ENCODE data around the gene SLC7A14. TPM values are rescaled to one million over a fixed set of nuclear protein-coding genes. Genes with fewer than 3 reads are reported as not detected.
A peak's percentile ranks its signal among the peaks of the same experiment; 100 is the strongest.

Gene SLC7A14
- total and polyA plus RNA-seq, 10 of the 15 experiments (the other 5 are each of a cell fraction or from before 2014, with no cell fraction given): not detected

DNA sequence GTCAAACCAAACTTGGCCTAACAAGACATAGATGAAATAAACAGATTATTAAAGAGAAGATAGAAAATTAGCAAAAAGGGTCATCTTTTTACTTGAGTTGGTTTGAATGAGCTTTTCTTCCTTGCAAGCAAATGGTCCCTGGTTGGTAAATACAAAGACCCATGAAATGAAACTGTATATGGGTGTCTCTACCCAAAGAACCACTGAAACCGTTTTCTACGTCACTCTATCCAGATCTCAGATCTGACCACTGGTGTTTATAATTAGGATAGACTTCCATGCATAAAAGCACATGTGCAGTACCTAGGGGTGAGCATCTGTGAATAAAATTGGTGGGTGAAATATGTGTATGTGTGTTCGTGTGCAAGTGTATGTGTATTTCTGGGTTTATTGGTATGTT lies 94.0 kb downstream of the SLC7A14 start:
- H3K4me2 ChIP-seq (ENCODE audit: control insufficient read depth, insufficient read depth): no peak overlapping the region
- RAD21 ChIA-PET (ENCODE audit: unreplicated experiment): no interaction called here
- no peak overlapping the region for H3K4me3 ChIP-seq
- SMC1A ChIA-PET (ENCODE audit: uncharacterized antibody, unreplicated experiment): no interaction called here
- intact Hi-C loops (cut with micrococcal nuclease; ENCODE audit: unreplicated experiment) (no loop called here), in situ Hi-C loops (cut with MboI) (no loop called here)
- no peak for DNase-seq (ENCODE audit: low read depth, low spot score)
- no peak overlapping the region for H3K27ac ChIP-seq (ENCODE audit: control insufficient read depth, insufficient read depth)
- BruUV-seq (replicated peaks): no TSS peak
- POLR2A ChIA-PET: no interaction called here
- no peaks in the 10 kb centered on the region for H3K27me3 ChIP-seq (replicated peaks in 1 of 2; ENCODE audit: control insufficient read depth in 2 of 2, insufficient read depth in 2 of 2, low read length in 1 of 2)
- ATAC-seq: peak; percentile 21; the same call in 1 of the 3 replicates
- no peak overlapping the region for H3K9ac ChIP-seq (ENCODE audit: control insufficient read depth, insufficient read depth, low read length)
- 14% methylated on average over 3 of the region's 3 CpGs for WGBS (ENCODE audit: insufficient coverage, insufficient replicate concordance, low lambda C conversion rate, missing lambda C conversion rate)
- no peak for FAIRE-seq
- no peak overlapping the region for H2AFZ ChIP-seq (ENCODE audit: control insufficient read depth, low read depth, low read length)
- no peaks in the 10 kb centered on the region for H3K36me3 ChIP-seq (ENCODE audit: control insufficient read depth in 2 of 2, insufficient read depth in 2 of 2, low read length in 1 of 2)
- no peaks in the 10 kb centered on the region for H4K20me1 ChIP-seq (ENCODE audit: control insufficient read depth, insufficient read depth)
- no peaks in the 10 kb centered on the region for H3K9me3 ChIP-seq (replicated peaks; ENCODE audit: control insufficient read depth, insufficient read depth, low read length)
- no peaks in the 10 kb centered on the region for H3K4me1 ChIP-seq (ENCODE audit: control insufficient read depth, insufficient read depth, low read length)
- no peak for TF ChIP-seq SPI1 (IDR thresholded peaks at IDR 0.05; ENCODE audit: borderline replicate concordance, insufficient read depth, low read depth, low read length)
- TF ChIP-seq, protein P1, sequence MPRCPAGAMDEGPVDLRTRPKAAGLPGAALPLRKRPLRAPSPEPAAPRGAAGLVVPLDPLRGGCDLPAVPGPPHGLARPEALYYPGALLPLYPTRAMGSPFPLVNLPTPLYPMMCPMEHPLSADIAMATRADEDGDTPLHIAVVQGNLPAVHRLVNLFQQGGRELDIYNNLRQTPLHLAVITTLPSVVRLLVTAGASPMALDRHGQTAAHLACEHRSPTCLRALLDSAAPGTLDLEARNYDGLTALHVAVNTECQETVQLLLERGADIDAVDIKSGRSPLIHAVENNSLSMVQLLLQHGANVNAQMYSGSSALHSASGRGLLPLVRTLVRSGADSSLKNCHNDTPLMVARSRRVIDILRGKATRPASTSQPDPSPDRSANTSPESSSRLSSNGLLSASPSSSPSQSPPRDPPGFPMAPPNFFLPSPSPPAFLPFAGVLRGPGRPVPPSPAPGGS (IDR thresholded peaks at IDR 0.05; ENCODE audit: borderline replicate concordance, insufficient read depth, low read depth, low read length, poor library complexity, severe bottlenecking): no peak
- no peak for TF ChIP-seq MYC (IDR thresholded peaks at IDR 0.05; ENCODE audit: insufficient read depth, insufficient read length, insufficient replicate concordance, low read length, severe bottlenecking)
- no peak for TF ChIP-seq PAX5 (IDR thresholded peaks at IDR 0.05; ENCODE audit: borderline replicate concordance, low read depth, low read length)
- no peak for TF ChIP-seq CHD4 (IDR thresholded peaks at IDR 0.05)
- no peak for TF ChIP-seq TARDBP (IDR thresholded peaks at IDR 0.05; ENCODE audit: borderline replicate concordance)
- no peak for TF ChIP-seq HDGF (IDR thresholded peaks at IDR 0.05)
- no peak for TF ChIP-seq ATF7 (IDR thresholded peaks at IDR 0.05; ENCODE audit: low read depth)
- CTCF ChIA-PET: interaction anchor here (0.7 kb wide), 1 partner anchor 9 kb away, joined by 3 read pairs; no protein-coding TSS in a partner anchor
- no peaks in the 10 kb centered on the region for H3K79me2 ChIP-seq (ENCODE audit: control insufficient read depth, insufficient read depth, low read length)
